CD4-positive, alpha-beta T cell treated with Interleukin-17A for 4 hours (primary cell): ENCODE measurements around the gene REP15.
A peak's percentile ranks its signal among the peaks of the same experiment; 100 is the strongest.
"Not testable (repeated sequence)": the region's sequence is repeated elsewhere in the genome, so short reads cannot be mapped to it uniquely, and the experiment has no call there.

Experiments used
- DNase-seq: peaks from one replicate; pipeline ENCODE4 v3.0.0-alpha.2; 2020; ENCODE audit warnings: mixed read lengths

Gene REP15, protein sequence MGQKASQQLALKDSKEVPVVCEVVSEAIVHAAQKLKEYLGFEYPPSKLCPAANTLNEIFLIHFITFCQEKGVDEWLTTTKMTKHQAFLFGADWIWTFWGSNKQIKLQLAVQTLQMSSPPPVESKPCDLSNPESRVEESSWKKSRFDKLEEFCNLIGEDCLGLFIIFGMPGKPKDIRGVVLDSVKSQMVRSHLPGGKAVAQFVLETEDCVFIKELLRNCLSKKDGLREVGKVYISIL

DNA sequence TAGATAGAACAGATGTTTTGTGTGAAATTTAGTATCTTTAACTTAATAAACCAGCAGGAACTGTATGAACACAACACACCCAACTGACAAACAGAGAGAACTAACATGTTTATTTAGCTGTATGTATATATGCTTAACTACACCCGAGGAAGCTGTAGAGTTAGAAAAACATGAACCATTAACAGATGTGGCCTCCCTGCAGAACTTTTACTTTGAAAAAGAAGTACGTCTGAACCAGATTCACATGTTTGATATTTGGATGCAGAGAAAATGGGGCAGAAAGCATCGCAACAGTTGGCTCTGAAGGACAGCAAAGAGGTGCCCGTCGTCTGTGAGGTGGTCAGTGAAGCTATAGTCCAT lies at the start of gene REP15:
TSS of gene REP15 (plus strand) at position 155 of the 360 bp plus-strand sequence. CDS start at position 271, 116 bp downstream.
- no peak for DNase-seq

DNA sequence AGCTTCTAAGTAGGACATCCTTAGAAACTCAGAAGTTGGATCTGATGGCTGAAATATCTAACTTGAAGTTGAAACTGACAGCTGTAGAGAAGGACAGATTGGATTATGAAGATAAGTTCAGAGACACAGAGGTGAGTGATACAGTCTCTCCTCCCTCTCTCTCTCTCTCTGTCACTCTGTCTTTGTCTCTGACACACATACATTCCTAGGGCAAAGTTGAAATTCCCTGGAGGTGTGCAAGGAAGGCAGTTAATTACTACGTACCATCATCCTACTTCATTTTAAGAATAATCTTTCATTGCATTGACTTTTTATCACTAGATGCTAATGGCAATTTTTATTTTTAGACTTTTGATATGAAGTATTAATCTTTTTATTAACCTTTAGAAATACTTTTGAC lies 46.2 kb upstream of the REP15 start:
- no peak for DNase-seq

DNA sequence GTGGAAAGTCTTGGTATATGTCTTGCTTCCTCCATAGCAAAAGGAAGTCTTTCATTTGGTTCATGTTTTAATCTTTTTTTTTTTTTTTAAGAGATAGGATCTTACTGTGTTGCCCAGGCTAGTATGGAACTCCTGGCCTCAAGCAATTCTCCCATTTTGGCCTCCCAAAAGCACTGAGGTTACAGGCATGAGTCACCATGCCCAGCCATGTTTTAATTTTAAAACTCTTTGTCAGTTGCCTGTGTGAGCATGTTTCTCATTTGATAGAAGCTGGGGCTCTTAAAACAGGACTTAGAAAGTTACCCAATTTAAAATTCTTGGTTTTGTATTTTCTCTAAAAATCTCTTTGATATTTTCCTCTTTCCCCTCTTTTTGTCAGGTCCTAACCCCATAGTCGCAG lies 45.0 kb upstream of the REP15 start:
- DNase-seq, result no peak

DNA sequence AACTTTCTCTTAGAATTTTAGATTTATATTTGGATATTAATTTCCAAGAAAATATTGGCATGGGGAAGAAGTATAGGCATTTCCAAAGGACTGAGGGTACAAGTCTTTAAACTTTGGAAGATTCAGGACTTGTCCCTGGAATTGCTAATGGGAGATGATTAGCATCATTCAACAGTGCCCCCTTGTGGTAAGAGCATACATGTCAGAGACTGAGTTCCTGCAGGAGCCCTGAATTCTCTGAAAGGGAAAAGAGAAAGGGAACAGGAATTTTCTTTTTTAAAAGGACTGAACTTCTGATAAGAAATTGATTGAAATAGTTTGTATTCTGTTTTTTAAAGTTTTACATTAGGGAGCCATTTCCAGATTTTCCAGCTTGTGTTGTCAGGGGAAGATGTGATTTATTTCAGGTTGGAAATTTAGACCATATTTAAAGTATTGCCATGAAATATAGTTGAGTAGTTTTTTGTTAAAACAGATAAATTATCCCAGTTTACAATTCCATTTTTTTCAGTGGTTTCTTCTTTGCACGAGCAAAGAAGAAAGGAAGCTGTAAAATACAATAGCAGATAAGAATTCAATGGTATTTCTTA lies 44.0 kb upstream of the REP15 start:
- peak; percentile 53 for DNase-seq

DNA sequence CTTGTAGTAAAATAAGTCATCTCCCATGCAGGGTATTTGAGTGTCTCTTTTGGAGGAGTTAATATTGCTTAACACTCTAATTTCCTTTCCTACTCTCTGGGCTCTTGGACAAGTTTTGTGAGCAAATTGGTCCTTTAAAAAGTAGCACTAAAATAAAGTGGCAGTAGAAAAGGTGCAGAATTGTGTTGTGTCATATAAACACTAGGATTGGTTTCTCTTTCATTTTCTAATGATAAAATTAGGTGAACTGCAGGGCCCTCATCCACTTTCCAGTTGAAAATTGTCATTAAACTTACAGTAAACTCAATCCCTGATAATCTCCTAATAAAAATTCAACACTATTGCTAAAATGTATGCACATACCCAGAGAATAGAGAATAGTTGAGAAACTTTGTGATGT lies 42.6 kb upstream of the REP15 start:
- DNase-seq, result no peak

DNA sequence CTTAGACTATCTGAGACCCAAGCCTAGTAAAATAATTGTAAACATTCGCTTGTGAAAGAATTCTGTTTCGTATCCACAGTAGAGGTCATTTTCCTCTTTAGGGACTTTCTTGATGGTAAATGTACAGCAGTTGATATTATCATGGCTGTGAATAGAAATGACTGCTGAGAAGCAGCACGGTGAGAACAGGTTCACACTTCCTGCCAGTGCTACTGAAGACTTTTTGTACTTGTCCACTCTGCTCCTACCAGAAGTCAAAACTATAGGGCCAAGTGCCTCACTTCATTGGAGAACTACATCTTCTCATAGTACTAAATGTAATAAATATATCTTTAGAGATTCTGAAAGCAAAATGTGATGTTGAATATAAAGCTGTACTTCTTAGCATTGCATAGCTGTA lies 40.8 kb upstream of the REP15 start:
- not testable (repeated sequence) for DNase-seq

DNA sequence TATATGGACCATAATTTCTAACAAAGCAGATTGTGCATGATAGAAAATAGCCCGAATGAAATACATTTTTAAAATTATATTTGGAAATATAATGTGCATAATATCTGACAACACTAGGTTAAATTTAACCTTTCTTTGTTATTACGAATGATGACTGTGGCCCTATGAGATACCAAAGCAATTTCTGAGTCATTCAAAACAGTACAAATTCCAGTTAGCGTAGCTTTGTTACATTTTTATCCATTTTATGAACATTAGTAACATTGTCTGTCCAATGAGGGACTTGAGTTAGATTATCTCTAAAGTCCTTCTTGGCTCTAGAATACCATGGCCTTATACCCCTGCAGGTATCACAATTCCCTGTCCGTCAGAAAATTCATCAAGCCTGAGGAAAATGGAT lies 39.0 kb upstream of the REP15 start:
- DNase-seq, result no peak

DNA sequence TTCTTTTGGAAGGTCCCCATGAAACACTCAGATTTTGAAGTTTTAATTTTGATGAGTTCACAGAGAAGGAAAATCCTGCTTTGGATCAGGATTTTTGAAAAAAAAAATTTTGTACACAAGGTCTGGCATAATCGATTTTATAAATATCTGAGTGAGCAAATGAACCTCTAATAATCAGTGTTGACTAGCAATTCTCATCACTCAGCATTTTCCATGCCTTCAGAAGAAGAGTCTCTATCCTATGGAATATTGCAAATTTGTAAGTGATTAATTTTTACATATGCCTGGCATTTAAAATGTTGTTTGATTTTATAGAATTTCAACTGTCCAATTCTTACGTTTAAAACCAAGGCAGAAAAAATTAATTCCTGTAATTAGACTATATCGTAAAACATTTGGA lies 30.5 kb upstream of the REP15 start:
- no peak for DNase-seq

DNA sequence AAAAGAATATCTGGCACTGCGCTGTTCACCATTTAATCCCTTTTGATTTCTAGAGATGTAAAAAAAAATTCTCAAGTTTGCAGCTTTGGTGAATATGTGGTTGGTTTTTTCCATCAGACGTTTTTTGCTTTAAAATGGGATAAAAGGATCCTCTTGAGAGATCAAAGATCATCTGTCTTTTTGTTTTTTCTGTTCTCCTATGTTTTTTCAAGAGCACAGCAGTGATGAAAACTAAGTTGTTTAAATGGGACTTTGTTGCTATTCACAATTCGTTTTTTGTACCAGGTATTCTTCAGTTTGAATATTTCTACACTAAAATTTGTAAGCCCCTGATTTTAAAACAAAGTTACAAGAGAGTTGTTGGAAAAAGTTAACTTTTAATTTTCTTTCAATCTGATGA lies 29.7 kb upstream of the REP15 start:
- no peak for DNase-seq

DNA sequence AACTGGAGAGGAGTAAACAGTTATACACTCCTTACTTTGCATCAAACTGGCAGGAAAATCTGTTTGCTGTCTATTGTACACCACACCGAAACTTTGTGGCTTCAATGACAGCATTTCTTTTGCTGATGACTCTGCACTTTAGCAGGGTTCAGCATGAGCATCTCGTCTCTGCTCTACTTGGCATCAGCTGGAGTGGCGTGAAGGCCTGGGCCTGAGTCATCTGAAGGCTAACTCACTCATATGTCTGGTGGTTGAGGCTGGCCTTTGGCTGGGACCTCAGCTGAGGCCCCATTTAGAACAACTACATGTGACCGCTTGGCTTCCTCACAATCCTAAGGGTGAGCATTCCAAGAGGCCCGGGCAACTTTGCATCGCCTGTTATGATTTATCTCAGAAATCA lies 28.7 kb upstream of the REP15 start:
- DNase-seq, result no peak

DNA sequence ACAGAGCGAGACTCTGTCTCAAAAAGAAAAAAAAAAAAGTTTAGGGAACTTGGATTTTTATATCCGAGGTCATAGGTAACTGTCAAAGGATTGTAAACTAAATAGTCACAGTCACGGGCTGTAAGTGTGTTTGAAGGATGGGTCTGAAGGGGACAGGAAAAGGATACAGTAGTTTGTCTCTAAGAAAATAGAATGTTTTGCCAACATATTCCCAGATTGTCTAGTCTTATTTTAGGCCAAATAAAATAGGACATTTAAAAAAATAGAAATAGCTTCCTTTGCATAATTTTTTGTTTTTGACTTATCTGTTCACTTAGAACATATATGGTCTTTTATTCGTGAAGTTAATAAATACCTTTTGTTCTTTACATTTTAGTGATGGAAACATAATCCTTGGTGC lies 24.2 kb upstream of the REP15 start:
- DNase-seq, result no peak

DNA sequence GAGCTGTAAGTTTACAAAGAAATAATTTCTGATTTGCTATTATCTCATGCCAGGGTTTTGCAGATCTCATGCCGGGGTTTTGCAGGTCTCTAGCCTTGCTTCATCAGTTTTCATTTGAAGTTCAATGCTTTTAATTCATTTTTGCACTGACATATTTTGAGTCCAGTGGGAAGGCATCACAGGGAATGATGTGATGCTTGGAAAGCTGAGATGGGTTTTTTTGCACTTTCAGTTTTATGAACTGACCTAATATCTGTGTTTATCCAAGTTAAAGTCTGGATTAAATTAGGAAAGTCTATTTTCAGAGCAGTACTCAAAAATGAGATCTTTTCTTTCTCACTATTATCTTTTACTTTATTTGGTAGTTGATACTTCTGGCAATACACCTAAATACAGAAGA lies 23.6 kb upstream of the REP15 start:
- DNase-seq, result no peak

DNA sequence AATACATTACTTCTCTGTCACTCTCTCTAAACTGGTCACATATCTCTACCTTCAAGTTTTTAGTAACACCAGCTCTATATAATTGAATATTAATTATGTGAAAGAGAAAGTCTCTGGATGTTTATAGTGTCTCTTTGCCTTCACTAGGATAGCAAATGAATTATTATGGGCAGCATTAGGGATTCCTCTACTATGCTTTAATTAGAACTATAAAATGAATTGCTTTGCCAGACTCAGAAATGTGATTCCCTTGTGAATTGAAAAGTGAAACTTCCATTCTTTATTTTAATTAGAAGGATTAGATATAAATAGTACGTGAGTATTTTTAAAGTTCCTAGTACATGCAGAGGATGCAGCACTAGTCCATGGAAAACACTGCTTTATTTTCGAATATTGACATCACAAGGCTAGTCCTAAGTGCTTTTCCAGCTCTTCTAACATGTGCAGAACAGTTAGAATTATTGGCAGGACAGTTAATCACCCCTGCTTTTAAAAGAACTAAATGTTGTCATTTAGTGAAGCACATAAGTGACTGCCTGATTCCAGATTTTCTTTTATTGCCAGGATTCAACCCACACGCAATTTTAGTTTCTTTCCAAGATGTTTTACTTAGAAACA lies 23.0 kb upstream of the REP15 start:
- no peak for DNase-seq

DNA sequence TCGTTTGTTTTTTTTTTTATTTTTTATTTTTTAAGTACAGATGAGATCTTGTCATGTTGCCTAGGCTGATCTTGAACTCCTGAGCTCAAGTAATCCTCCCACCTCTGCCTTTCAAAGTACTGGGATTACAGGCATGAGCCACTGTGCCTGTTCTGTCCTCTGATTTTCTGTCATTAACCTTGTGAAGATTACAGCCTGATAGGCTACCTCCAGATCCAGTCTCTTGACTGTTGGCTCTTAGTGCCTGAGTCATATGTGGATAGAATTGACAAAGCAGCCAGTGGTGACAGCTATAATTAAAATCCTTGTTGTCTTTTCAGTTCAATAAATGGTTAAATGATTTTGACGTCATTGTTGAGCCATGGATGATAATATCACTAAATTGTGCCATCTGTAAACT lies 21.3 kb upstream of the REP15 start:
- no peak for DNase-seq

DNA sequence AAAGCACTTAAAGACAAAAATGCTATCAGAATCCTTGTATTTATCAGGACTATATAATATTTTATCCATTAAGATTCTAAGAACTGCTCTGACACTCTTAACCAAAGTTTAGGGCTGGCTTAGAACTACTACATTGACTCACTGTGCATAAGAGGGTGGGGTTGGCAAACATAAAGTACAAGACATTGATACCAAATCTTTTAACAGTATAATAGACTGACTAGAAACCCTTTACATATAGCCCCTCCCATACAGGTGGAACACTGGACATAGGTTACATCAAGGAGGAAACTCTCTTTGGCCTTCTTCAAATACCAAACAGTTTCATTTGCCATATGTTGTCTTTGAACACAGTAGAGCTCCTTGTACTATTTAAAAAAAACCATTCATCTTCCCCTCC lies 15.6 kb upstream of the REP15 start:
- DNase-seq, result no peak

DNA sequence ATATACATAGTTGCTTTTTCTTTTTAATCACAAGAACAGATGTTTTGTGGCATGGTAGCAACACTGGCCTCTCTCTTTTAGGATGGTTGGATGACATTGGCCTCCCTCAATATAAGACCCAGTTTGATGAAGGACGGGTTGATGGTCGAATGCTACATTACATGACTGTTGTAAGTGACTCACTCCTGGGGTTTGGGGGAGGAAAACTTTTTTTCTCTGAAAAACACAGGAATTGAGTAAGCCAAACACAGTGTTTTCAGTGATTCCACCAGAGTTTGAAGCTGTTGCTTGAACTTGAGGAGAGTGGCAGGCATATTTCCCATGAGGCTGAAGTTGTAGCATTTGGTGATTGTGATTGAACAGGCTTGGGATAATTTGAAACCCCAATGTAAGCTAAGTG lies 13.7 kb upstream of the REP15 start:
- no peak for DNase-seq

DNA sequence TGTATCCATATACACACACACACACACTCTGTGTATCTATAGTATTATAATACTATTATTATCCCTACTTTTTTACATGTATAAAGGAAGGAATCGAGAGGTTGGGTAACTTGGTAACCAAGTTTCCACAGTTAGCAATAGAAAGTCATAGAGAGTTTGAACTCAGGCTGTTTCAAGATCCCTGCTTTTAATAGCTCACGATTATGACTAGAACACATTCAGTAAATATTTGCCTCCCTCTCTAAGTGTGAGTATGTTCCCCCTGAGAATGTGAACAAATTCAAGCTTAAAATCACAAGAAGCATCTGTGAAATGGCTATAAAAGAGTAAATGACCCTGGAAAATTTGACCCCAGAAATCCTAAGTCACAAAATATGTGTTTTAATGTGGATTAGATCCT lies 11.0 kb upstream of the REP15 start:
- no peak for DNase-seq

DNA sequence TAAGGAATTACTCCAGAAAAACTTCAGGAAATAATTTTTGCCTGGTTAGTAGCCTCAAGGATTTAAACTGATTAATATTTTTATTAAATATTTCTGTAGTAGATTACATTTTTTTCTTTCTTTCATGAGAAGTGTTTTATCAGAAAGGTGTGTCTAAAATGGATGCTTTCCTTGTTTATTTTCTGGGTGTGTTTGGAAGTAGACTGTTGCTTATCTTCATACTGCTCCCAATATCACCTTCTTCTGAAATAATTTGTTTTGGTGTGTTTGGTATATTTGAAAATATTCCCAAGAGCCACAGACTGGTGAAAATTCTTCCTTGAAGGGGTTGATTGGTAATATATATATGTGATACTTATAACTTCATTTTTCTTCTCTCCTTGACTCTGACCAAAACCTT lies 10.1 kb upstream of the REP15 start:
- no peak for DNase-seq

DNA sequence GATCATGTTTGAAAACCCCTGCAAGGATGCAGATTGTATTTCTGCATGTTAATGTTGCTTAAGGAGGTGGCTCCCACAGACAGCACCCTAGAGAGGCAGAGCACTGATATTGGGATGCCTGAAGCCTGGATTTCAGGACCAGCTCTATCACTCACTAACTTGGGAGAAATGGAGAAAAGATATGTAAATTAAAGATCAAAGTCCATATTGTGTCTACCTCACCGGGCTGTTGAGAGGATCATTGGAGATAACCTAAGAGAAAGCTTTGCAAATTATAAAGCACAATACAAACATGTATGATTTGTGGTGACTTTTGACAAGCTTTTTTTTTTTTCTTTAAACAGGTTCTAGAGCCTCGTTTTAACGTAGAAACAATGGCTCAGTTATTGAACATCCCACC lies 7.6 kb upstream of the REP15 start:
- DNase-seq, result no peak

DNA sequence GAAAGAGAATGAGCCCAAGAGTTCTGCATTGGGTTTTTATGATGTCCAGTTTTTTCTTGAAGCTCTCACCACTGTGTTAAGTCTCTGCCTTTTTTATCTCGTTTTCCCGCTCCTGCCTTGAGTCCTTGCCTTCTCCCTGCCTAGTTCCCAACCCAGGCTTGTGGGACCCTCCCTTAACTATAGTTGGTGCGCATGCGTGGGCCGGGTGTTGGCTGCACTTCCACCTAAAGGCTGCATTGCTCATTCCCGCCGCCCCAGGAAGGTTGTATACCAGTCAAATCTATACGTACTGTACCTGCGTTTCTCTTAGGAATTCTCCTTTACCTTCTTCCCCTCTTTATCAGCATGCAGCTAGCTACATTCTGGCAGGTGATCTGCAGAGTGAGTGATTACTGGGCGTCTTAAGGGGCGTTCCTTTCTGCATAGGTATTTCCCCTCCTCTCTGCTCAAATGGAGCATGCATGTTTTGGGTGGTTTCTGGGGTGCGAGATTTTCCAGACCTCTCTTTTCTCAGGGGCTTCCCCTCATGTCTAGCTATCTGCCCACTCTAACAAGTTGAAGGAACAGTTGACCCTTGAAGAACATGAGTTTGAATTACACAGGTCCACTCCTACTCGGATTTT lies 6.6 kb upstream of the REP15 start:
- no peak for DNase-seq

DNA sequence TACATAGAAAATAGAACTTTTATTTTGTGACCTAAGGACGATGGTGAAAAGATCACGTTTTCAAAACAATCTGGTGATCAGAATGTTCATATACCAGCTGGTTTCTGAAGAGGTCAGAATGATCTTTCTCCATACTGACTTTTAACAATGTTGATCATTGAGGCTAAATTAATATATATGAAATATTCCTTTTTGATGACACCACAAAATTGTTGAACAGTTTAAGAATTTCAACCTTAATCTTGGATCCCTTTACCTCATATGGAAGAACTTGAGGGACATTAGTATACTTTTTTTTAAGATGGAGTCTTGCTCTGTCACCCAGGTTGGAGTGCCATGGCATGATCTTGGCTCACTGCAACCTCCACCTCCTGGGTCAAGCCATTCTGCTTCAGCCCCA lies 2.8 kb upstream of the REP15 start:
- no peak for DNase-seq

DNA sequence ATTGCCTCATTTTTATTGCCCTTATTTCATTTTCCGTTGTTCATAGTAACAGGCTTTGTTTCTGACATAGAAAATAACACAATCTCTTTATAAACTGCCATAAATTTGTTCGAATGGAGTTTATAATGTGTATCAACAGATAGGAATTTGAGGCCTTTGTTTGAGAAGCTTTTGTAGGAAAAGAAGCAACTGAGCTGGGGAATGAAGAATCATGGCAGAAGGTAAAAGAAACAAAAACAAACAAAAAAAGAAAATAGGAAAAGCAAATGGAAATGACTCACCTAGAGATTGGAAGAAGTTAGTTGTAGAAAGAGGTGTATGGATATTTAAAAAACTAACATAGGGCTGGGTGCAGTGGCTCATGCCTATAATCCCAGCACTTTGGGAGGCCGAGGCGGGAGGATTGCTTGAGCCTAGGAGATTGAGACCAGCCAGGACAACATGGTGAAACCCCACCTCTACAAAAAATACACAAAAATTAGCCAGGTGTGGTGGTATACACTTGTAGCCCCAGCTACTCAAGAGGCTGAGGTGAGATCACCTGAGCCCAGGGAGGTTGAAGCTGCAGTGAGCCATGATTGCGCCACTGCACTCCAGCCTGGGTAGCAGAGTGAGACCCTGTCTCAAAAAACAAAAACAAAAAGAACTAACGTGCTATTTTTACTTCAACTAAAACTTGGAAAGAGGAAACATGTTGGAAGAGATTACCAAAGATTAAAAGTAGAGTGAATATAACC lies 523 bp upstream of the REP15 start:
- DNase-seq, result no peak

DNA sequence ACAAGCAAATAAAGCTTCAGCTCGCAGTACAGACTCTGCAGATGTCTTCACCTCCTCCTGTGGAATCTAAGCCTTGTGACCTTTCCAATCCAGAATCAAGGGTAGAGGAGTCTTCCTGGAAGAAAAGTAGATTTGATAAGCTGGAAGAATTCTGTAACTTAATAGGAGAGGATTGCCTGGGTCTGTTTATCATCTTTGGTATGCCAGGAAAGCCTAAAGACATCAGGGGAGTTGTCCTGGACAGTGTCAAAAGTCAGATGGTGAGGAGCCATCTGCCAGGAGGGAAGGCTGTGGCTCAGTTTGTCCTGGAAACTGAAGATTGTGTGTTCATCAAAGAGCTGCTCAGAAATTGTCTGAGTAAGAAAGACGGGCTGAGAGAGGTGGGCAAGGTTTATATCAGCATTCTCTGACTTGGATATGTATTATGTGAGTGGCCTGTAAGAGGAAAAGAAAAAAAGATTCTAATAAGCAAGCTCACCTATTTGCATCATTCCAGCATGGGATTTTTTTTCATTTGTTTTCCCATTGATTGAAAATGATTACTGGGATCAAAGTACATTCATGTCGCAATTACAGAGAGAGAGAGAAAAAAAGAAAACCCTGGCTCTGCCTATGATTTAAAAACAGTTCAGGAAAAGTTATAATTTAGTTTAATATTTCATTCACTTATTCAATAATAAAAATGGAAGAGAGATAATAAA lies 767 bp downstream of the REP15 start:
- DNase-seq, result no peak
